ENCODE results near the gene ETV6.

GRCh38 chr12:11651785-11652184, 2.3 kb downstream of the ETV6 start:
- TF ChIP-seq POLR2A (IDR thresholded peaks at IDR 0.05; ENCODE audit: low read length) (peak; percentile 28), GATA1 (IDR thresholded peaks at IDR 0.05; ENCODE audit: low read depth, low read length) (no peak)

All from erythroblast (primary cell).